Peyer's patch (tissue), 4 donors: ENCODE data around the gene GOT1. TPM values are rescaled to one million over a fixed set of nuclear protein-coding genes. Genes with fewer than 3 reads are reported as not detected.
A peak's percentile ranks its signal among the peaks of the same experiment; 100 is the strongest.

Experiments used
- DNase-seq, 3 donors: peaks; one replicate each; pipeline ENCODE4 v3.0.0-alpha.2; 2017 to 2019
- H3K27ac ChIP-seq, 4 donors: fragments of 200-600 bp; sonication (generic); one replicate each; pipeline ENCODE4 v1.5.1; 2016 to 2019
- H3K27me3 ChIP-seq, 2 donors: fragments of 200-600 bp; sonication (generic); one replicate each; pipeline ENCODE4 v1.5.1; 2019
- H3K36me3 ChIP-seq, 3 donors: fragments of 200-600 bp; sonication (generic); one replicate each; pipeline ENCODE4 v1.5.1; 2016 to 2019
- H3K4me1 ChIP-seq, 4 donors: fragments of 200-600 bp; sonication (generic); one replicate each; pipeline ENCODE4 v1.5.1; 2016 to 2019
- H3K4me3 ChIP-seq, 4 donors: fragments of 200-600 bp; sonication (generic); 1 replicate in 3 of 4; 2 replicates in 1 of 4; pipeline ENCODE4 v1.5.1; 2016 to 2019; ENCODE audit warnings: mild to moderate bottlenecking in 1 of 4
- H3K9me3 ChIP-seq, 4 donors: fragments of 200-600 bp; sonication (generic); one replicate each; pipeline ENCODE4 v1.5.1; 2016 to 2019; ENCODE audit warnings: mild to moderate bottlenecking in 1 of 4
- POLR2A ChIP-seq, 2 donors: fragments of 450-650 bp; IDR thresholded peaks; one replicate each; pipeline ENCODE4 v1.5.1; 2017; ENCODE audit warnings: antibody characterized with exemption in 2 of 2, mild to moderate bottlenecking in 2 of 2, moderate library complexity in 2 of 2
- total RNA-seq, 4 donors: library from RNA; depleted of rRNA; stranded (reverse); fragments of >200 nt; gene quantifications; one replicate each; pipeline ENCODE4 v1.1.0, GENCODE V29; 2016
- TF ChIP-seq, protein P1 (sequence below), 6 experiments: fragments of 450-650 bp in 4 of 6; fragments of 200-600 bp in 2 of 6; sonication (generic) in 1 of 6; IDR thresholded peaks; one replicate each; pipeline ENCODE4 v1.5.1; 2017 to 2019; ENCODE audit warnings: antibody characterized with exemption in 6 of 6, mild to moderate bottlenecking in 3 of 6, moderate library complexity in 1 of 6

Gene GOT1
- total RNA-seq, 4 donors from 2014 or later, result 78.4 to 141 (median 110) TPM

DNA sequence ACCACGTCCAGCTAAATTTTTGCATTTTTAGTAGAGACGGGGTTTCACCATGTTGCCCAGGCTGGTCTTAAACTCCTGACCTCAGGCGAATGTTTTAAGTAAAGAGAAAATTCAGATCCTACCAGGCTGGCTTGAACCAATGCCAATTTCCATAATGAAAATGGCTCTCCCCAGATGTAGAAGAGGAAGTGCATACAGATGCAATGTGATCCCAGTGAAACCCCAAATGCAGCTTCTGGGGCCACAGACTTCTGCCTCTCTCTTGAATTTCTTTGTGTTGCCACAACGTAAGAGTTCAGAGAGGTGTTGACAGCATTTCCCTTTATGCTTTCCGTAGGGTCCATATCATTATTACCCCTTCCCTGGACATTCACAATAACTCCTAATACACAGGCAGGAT lies 29.6 kb upstream of the GOT1 start:
- TF ChIP-seq, protein P1, sequence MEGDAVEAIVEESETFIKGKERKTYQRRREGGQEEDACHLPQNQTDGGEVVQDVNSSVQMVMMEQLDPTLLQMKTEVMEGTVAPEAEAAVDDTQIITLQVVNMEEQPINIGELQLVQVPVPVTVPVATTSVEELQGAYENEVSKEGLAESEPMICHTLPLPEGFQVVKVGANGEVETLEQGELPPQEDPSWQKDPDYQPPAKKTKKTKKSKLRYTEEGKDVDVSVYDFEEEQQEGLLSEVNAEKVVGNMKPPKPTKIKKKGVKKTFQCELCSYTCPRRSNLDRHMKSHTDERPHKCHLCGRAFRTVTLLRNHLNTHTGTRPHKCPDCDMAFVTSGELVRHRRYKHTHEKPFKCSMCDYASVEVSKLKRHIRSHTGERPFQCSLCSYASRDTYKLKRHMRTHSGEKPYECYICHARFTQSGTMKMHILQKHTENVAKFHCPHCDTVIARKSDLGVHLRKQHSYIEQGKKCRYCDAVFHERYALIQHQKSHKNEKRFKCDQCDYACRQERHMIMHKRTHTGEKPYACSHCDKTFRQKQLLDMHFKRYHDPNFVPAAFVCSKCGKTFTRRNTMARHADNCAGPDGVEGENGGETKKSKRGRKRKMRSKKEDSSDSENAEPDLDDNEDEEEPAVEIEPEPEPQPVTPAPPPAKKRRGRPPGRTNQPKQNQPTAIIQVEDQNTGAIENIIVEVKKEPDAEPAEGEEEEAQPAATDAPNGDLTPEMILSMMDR (IDR thresholded peaks at IDR 0.05), result no peak
- TF ChIP-seq POLR2A (IDR thresholded peaks at IDR 0.05), result no peak
- Histone ChIP-seq H3K27me3 (no peaks in the 10 kb centered on the region), H3K4me3 (no peak overlapping the region), H3K36me3 (no peaks in the 10 kb centered on the region), H3K4me1 (no peaks in the 10 kb centered on the region), H3K27ac (no peak overlapping the region), H3K9me3 (no peaks in the 10 kb centered on the region)
- DNase-seq, result no peak

DNA sequence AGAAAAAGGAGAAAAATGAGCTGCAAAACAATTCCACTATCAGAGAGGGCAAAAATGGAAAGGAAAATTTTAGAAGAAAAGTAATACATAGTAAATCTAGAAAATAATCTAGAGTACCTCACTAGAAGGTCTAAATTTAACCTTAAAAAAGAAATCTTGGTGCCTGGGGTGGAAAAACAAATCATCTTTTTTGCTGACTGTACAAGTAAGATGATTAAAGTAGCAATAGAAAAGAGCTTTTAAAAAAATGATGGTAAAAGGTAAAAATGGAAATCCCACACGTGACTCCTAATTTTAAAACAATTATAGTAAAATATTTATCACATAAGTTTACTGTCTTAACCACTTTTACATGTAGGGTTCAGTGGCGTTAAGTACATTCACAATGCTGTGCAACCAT lies 28.8 kb upstream of the GOT1 start:
- no peak for TF ChIP-seq POLR2A (IDR thresholded peaks at IDR 0.05)
- TF ChIP-seq, protein P1 (IDR thresholded peaks at IDR 0.05), result no peak
- Histone ChIP-seq H3K36me3 (no peaks in the 10 kb centered on the region), H3K4me1 (no peaks in the 10 kb centered on the region), H3K27ac (no peak overlapping the region), H3K4me3 (no peak overlapping the region), H3K9me3 (no peaks in the 10 kb centered on the region), H3K27me3 (no peaks in the 10 kb centered on the region)
- no peak for DNase-seq

DNA sequence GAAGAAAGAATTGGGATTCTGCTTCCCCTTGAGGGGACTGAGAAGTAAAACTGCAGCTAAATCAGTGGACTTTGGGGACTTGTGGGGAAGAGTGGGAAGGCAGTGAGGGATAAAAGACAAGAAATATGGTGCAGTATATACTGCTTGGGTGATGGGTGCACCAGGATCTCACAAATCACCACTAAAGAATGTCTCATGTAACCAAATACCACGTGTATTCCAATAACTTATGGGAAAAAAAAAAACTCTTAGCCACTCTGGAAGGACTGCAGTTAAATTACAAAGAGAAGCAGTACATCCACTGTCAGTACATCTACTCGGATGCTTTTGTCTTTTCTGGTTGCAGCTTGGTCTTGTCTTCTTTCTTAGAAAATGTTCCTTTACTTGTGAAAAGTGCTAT lies 27.4 kb upstream of the GOT1 start:
- no peak for DNase-seq
- H3K4me1 ChIP-seq, result no peaks in the 10 kb centered on the region
- H3K9me3 ChIP-seq, result no peaks in the 10 kb centered on the region
- H3K36me3 ChIP-seq, result no peaks in the 10 kb centered on the region
- H3K4me3 ChIP-seq, result no peak overlapping the region
- no peak overlapping the region for H3K27ac ChIP-seq
- no peaks in the 10 kb centered on the region for H3K27me3 ChIP-seq
- no peak for TF ChIP-seq POLR2A (IDR thresholded peaks at IDR 0.05)
- TF ChIP-seq, protein P1 (IDR thresholded peaks at IDR 0.05), result no peak

DNA sequence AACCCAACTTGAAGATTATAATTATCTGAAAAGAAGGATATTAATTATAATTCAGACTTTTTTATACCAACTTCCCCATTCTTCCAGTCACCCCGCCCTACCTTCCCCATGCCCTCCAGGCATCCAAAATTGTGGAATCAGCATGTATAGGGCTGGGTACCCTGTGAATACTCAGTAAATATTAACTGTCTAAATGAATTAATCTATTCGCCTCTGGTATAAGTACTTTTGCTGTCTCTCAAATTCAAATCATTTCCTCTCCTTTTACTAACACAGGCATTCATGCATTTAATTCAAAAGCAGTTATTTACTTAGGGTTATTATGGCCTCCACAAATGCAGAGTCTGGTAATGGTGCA lies 26.5 kb upstream of the GOT1 start:
- TF ChIP-seq, protein P1 (IDR thresholded peaks at IDR 0.05), result no peak
- no peak for TF ChIP-seq POLR2A (IDR thresholded peaks at IDR 0.05)
- Histone ChIP-seq H3K4me3 (no peak overlapping the region), H3K9me3 (no peaks in the 10 kb centered on the region), H3K27ac (no peak overlapping the region), H3K4me1 (no peaks in the 10 kb centered on the region), H3K27me3 (no peaks in the 10 kb centered on the region), H3K36me3 (no peaks in the 10 kb centered on the region)
- no peak for DNase-seq

DNA sequence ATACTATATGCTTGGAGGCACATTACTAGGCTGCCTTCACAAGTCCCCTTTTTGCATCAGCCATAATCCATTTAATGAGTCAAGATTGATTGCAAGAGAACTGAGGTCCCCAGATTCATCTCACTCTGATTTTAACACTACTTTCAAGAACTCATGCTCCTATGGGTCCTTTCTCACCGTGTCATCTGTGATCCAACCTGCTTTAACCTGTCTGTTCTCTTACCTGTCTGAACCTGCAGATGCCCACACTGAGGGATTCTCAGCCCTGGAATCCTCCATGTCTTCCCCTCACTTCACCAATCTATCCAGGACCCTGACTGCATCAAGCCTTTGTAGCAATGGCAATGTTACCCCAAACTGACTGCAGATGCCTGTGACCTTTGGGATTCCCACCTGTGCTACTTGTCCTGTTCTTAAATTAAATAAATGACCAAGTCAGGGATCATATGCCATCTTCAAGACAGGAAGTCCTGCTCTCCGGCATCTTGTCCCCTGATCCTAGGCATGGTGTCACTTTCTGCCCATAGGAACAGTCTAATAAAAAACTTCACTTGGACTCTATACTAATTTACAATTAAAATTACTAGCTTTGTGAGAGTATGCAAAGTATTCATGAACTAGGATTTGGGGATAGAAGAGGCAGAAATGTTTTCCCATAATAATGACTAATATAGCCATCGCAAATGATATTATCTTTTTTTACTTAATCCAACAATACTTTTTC lies 25.9 kb upstream of the GOT1 start:
- Histone ChIP-seq H3K4me1 (no peaks in the 10 kb centered on the region), H3K9me3 (no peaks in the 10 kb centered on the region), H3K36me3 (no peaks in the 10 kb centered on the region), H3K4me3 (no peak overlapping the region), H3K27me3 (no peaks in the 10 kb centered on the region), H3K27ac (no peak overlapping the region)
- DNase-seq, result no peak
- TF ChIP-seq, protein P1 (IDR thresholded peaks at IDR 0.05), result no peak
- no peak for TF ChIP-seq POLR2A (IDR thresholded peaks at IDR 0.05)

DNA sequence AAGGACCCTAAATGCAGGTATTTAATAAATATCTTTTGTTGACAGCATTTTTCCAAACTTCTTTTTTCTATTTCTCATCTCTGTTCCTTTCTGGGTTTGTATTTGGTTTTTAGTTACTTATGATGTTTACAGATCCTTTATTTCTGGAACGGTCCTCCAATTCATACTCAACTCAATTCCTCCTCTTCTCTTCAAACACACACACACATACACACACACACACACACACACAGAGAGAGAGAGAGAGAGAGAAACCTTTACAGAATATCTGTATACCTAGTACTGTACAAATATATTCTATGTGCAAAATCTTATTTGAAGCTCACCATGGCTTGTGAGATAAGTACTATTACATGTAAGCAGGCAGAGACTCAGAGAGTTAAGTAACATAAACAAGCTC lies 21.6 kb upstream of the GOT1 start:
- Histone ChIP-seq H3K4me3 (no peak overlapping the region), H3K36me3 (no peaks in the 10 kb centered on the region), H3K27me3 (no peaks in the 10 kb centered on the region), H3K4me1 (no peaks in the 10 kb centered on the region), H3K9me3 (no peaks in the 10 kb centered on the region), H3K27ac (peak overlapping the region in 1 of 4 donors; percentile 71)
- TF ChIP-seq POLR2A (IDR thresholded peaks at IDR 0.05), result no peak
- TF ChIP-seq, protein P1 (IDR thresholded peaks at IDR 0.05), result no peak
- no peak for DNase-seq
